ENCODE data around the gene PPP2R3A. TPM values are rescaled to one million over a fixed set of nuclear protein-coding genes. Genes with fewer than 3 reads are reported as not detected.

PPP2R3A gene
- total and polyA plus RNA-seq, 9 of the 15 experiments (the other 6 are each of a cell fraction or from before 2014, with no cell fraction given), result 0.10 to 0.50 (median 0.24) TPM

- no peak for TF ChIP-seq ETS1 (conservative IDR thresholded peaks at IDR 0.05; ENCODE audit: control insufficient read depth, low read depth, low read length)
- peak; percentile 89 for TF ChIP-seq NCOR1 (IDR thresholded peaks at IDR 0.05)
- TF ChIP-seq ZBTB2 (IDR thresholded peaks at IDR 0.05), result peak; percentile 73; the same call in 1 of the 2 replicates
- TF ChIP-seq SRSF1 (IDR thresholded peaks at IDR 0.05; ENCODE audit: low read depth, low read length), result no peak
- no peak for TF ChIP-seq CLOCK (CRISPR knock-in tag; IDR thresholded peaks at IDR 0.05; ENCODE audit: borderline replicate concordance)
- TF ChIP-seq ELF4 (CRISPR knock-in tag; IDR thresholded peaks at IDR 0.05), result no peak
- no peak for TF ChIP-seq SNRNP70 (optimal IDR thresholded peaks at IDR 0.05; ENCODE audit: low read depth, low read length)
- no peak for TF ChIP-seq TCF7 (IDR thresholded peaks at IDR 0.05; ENCODE audit: borderline replicate concordance)
- TF ChIP-seq BRF1 (IDR thresholded peaks at IDR 0.05; ENCODE audit: borderline replicate concordance, extremely low read depth, insufficient read length), result no peak
- no peak for TF ChIP-seq TAF15 (IDR thresholded peaks at IDR 0.05; ENCODE audit: low read depth, low read length)
- TF ChIP-seq, protein P1, sequence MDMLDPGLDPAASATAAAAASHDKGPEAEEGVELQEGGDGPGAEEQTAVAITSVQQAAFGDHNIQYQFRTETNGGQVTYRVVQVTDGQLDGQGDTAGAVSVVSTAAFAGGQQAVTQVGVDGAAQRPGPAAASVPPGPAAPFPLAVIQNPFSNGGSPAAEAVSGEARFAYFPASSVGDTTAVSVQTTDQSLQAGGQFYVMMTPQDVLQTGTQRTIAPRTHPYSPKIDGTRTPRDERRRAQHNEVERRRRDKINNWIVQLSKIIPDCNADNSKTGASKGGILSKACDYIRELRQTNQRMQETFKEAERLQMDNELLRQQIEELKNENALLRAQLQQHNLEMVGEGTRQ (CRISPR knock-in tag; IDR thresholded peaks at IDR 0.05), result no peak
- TF ChIP-seq SMARCE1 (IDR thresholded peaks at IDR 0.05), result peak; percentile 88
- TF ChIP-seq ZNF316 (IDR thresholded peaks at IDR 0.05), result no peak
- TF ChIP-seq NFATC3 (IDR thresholded peaks at IDR 0.05), result no peak
- peak in 1 of 2 experiments; percentile 61; a peak in 1 of 4 replicates for TF ChIP-seq RCOR1 (IDR thresholded peaks at IDR 0.05; ENCODE audit: borderline replicate concordance in 1 of 2, low read depth in 2 of 2, low read length in 2 of 2)
- peak; percentile 40; the same call in 1 of the 2 replicates for TF ChIP-seq CTBP1 (IDR thresholded peaks at IDR 0.05; ENCODE audit: borderline replicate concordance)
- no peak for TF ChIP-seq RBM34 (IDR thresholded peaks at IDR 0.05; ENCODE audit: borderline replicate concordance, insufficient read depth, low read length)
- TF ChIP-seq RBM22 (IDR thresholded peaks at IDR 0.05; ENCODE audit: low read depth, low read length, poor library complexity, severe bottlenecking), result no peak
- TF ChIP-seq HCFC1 (IDR thresholded peaks at IDR 0.05; ENCODE audit: low read depth, low read length), result no peak
- TF ChIP-seq GATAD2A (IDR thresholded peaks at IDR 0.05), result peak; percentile 94; the same call in 1 of the 2 replicates
- no peak for TF ChIP-seq NR2F6 (CRISPR knock-in tag; IDR thresholded peaks at IDR 0.05)
- TF ChIP-seq KLF16 (IDR thresholded peaks at IDR 0.05), result peak; percentile 86
- TF ChIP-seq NCOA1 (IDR thresholded peaks at IDR 0.05; ENCODE audit: low read depth), result peak; percentile 73
- TF ChIP-seq PURB (CRISPR knock-in tag; IDR thresholded peaks at IDR 0.05; ENCODE audit: low read depth), result no peak
- TF ChIP-seq U2AF1 (optimal IDR thresholded peaks at IDR 0.05; ENCODE audit: low read depth, low read length), result no peak
Observed at GRCh38 chr3:136135039-136135802, 169.7 kb downstream of the PPP2R3A start (continued).

Measured in K562 (cell line).